Ishikawa (cell line): ENCODE results near the gene ACTR3C.

Experiments used
- EGR1 ChIP-seq: IDR thresholded peaks from 2 replicates; pipeline ENCODE4 v1.6.1; 2012
- NFIC ChIP-seq: IDR thresholded peaks from 2 replicates; pipeline ENCODE4 v1.6.1; 2012
- TAF1 ChIP-seq: IDR thresholded peaks from 2 replicates; pipeline ENCODE4 v1.6.1; 2012; ENCODE audit warnings: low read depth, mild to moderate bottlenecking
- TCF12 ChIP-seq: IDR thresholded peaks from 2 replicates; pipeline ENCODE4 v1.6.1; 2012; ENCODE audit warnings: low read depth
- TF ChIP-seq, protein P1 (sequence below): IDR thresholded peaks from 2 replicates; pipeline ENCODE4 v1.6.1; 2012
- TF ChIP-seq, protein P2 (sequence below): IDR thresholded peaks from 2 replicates; pipeline ENCODE4 v1.6.1; 2012; ENCODE audit warnings: low read depth, mild to moderate bottlenecking

DNA sequence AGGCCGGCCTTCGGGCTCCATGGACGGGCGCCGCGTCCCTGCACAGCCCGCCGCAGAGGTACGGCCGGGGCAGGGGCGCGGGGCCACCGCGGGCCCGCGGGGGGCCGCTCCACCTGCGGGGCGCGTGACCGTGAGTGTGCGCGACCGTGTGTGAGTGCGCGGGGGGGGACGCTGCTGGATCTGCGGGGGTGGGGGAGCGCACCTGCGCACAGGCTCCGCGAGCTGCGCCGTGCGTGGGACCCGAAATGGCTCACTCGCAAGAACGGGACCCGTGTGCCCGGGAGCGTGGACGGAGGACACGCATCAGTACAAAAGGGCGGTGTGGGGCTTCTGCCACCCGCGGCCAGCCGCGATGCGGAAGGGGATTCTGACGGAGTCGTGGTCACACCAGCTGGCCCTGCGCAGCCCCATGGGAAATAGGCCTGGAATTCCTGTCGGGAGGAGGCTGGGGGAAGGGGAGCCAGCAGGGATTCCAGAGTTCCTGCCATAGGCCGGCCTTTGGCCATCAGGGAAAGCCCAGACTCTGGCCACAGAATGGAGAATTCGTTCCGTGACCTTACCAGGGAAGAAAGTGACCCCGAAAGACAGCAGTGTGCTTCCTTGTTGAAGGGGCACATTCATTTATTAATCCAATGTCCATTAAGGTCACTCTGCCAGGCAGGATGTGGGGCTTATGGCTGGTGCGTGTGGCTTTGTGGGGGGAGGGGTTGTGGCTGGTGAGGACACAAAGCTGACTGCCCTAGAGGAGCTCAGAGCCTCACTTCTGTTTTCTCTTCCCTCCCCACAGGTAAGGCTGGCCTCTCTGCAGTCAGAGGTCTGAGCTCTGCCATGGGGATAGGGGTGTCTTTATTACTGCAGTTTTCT is 45.8 kb upstream of the ACTR3C start:
- TF ChIP-seq, protein P1, sequence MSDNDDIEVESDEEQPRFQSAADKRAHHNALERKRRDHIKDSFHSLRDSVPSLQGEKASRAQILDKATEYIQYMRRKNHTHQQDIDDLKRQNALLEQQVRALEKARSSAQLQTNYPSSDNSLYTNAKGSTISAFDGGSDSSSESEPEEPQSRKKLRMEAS, result peak; percentile 14; the same call in 1 of the 2 replicates
- TF ChIP-seq, protein P2, sequence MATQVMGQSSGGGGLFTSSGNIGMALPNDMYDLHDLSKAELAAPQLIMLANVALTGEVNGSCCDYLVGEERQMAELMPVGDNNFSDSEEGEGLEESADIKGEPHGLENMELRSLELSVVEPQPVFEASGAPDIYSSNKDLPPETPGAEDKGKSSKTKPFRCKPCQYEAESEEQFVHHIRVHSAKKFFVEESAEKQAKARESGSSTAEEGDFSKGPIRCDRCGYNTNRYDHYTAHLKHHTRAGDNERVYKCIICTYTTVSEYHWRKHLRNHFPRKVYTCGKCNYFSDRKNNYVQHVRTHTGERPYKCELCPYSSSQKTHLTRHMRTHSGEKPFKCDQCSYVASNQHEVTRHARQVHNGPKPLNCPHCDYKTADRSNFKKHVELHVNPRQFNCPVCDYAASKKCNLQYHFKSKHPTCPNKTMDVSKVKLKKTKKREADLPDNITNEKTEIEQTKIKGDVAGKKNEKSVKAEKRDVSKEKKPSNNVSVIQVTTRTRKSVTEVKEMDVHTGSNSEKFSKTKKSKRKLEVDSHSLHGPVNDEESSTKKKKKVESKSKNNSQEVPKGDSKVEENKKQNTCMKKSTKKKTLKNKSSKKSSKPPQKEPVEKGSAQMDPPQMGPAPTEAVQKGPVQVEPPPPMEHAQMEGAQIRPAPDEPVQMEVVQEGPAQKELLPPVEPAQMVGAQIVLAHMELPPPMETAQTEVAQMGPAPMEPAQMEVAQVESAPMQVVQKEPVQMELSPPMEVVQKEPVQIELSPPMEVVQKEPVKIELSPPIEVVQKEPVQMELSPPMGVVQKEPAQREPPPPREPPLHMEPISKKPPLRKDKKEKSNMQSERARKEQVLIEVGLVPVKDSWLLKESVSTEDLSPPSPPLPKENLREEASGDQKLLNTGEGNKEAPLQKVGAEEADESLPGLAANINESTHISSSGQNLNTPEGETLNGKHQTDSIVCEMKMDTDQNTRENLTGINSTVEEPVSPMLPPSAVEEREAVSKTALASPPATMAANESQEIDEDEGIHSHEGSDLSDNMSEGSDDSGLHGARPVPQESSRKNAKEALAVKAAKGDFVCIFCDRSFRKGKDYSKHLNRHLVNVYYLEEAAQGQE, result no peak
- peak; percentile 49; the same call in 1 of the 2 replicates for TF ChIP-seq TAF1
- TF ChIP-seq TCF12, result no peak; the same call in 1 of the 2 replicates
- peak; percentile 46 for TF ChIP-seq EGR1
- TF ChIP-seq NFIC, result no peak
